Adrenal gland (tissue), 19 donors: ENCODE results near the gene C16orf82. TPM values are rescaled to one million over a fixed set of nuclear protein-coding genes. Genes with fewer than 3 reads are reported as not detected.

Experiments used
- DNase-seq, 7 donors: peaks; one replicate each; pipeline ENCODE4 v3.0.0-alpha.2; 2019 to 2020
- H3K27ac ChIP-seq, 5 donors: fragments of 200-600 bp; sonication (generic) in 4 of 5; 1 replicate in 3 of 5; 2 replicates in 2 of 5; pipeline versions ENCODE4 v1.5.1 to v1.8.0; 2016 to 2020; ENCODE audit warnings: mild to moderate bottlenecking in 1 of 5
- H3K27me3 ChIP-seq: fragments of 200-600 bp; 2 replicates; pipeline ENCODE4 v1.8.0; 2021
- H3K36me3 ChIP-seq, 2 donors: fragments of 200-600 bp; replicated peaks in 1 of 2; 1 replicate in 1 of 2; 2 replicates in 1 of 2; pipeline versions ENCODE4 v1.5.1 to v1.8.0; 2018 to 2022
- H3K4me1 ChIP-seq, 2 donors: fragments of 200-600 bp; replicated peaks in 1 of 2; 1 replicate in 1 of 2; 2 replicates in 1 of 2; pipeline versions ENCODE4 v1.5.1 to v1.8.0; 2018 to 2021
- H3K4me3 ChIP-seq, 4 donors: fragments of 200-600 bp; sonication (generic) in 3 of 4; one replicate each; pipeline ENCODE4 v1.5.1; 2016 to 2018
- H3K9me3 ChIP-seq, 3 donors: fragments of 200-600 bp; sonication (generic) in 1 of 3; replicated peaks in 1 of 3; 1 replicate in 2 of 3; 2 replicates in 1 of 3; pipeline versions ENCODE4 v1.5.1 to v1.8.0; 2016 to 2021
- CTCF ChIP-seq, 6 experiments: fragments of 450-650 bp in 4 of 6; fragments of 200-600 bp in 2 of 6; sonication (generic) in 1 of 6; IDR thresholded peaks; 1 replicate in 5 of 6; 2 replicates in 1 of 6; pipeline versions ENCODE4 v1.5.1 to v1.8.0; 2016 to 2021; ENCODE audit warnings: antibody characterized with exemption in 6 of 6, mild to moderate bottlenecking in 2 of 6, moderate library complexity in 1 of 6
- POLR2A ChIP-seq, 2 donors: fragments of 450-650 bp; IDR thresholded peaks; one replicate each; pipeline ENCODE4 v1.6.1; 2017; ENCODE audit warnings: antibody characterized with exemption in 2 of 2, mild to moderate bottlenecking in 2 of 2, moderate library complexity in 1 of 2
- WGBS, 4 donors: extraction: QIAGEN DNeasy Blood & Tissue Kit in 2 of 4; methylation state at CpG; one replicate each; pipeline versions ENCODE4 v1.1.5 to v1.1.7; 2013 to 2017; 5-methylcytosine and 5-hydroxymethylcytosine counted together
- intact Hi-C, 2 donors: fragments of 100-400 bp; cut with DNase I; formaldehyde crosslinking; loops; one replicate each; pipeline versions ENCODE4 v1.14.1 to v1.15.0; 2022 to 2023
- long read RNA-seq, 10 donors: library from polyadenylated mRNA in 3 of 10; unstranded in 2 of 10; stranded (forward) in 1 of 10; transcript quantifications; one replicate each; pipeline ENCODE4 v2.0.0 and lab custom pipeline, GENCODE V29; 2021 to 2026
- polyA plus RNA-seq, 3 donors: library from polyadenylated mRNA; stranded (reverse); fragments of 200-250 nt in 2 of 3; fragments of 350-450 nt in 1 of 3; fragmentation: Illumina TruSeq in 1 of 3; extraction: RNeasy Lipid Tissue Mini Kit (QIAGEN cat#74804) in 1 of 3; gene quantifications; one replicate each; pipeline ENCODE4 v1.2.3, GENCODE V29; 2013 to 2014
- total RNA-seq, 9 donors: library from RNA; depleted of rRNA in 4 of 9; stranded (reverse); fragments of >200 nt in 4 of 9; fragments of 120-200 nt in 1 of 9; fragmentation: NEBNext Ultra II Directional in 1 of 9; extraction: Animal tissue kit (Norgen Biotek cat#: 25700) in 1 of 9; gene quantifications; one replicate each; pipeline versions ENCODE4 v1.1.0 to v1.2.4, GENCODE V29; 2013 to 2023
- donor health status: healthy with polysubstance abuse.
- donor health status: Bipolar disorder and iron deficiency.
- donor health status: DM: yes; HTN: yes; CAD: no.
- donor health status: DM: no; HTN: no; CAD: no.
- donor health status: DM: no; HTN: no; CAD: no.
- donor health status: DM: yes; HTN: yes; CAD: no.

Gene C16orf82
- total RNA-seq (not detected), polyA plus RNA-seq (not detected)
- long read RNA-seq, donor 1: 0 reads
- long read RNA-seq, donor 2: 0 reads
- long read RNA-seq, donor 3: 0 reads
- long read RNA-seq, donor 4: 0 reads
- long read RNA-seq, donor 5: 0 reads
- long read RNA-seq, donor 6: 0 reads
- long read RNA-seq, donor 7: 0 reads
- long read RNA-seq, donor 8: 0 reads
- long read RNA-seq, donor 9: 0 reads
- long read RNA-seq, donor 10: 0 reads

GRCh38 chr16:27066668-27067537 lies at the start of gene C16orf82:
C16orf82 (plus strand) TSS chr16:27066927.
- 35 to 41% (median 37%) methylated on average over 15 to 22 of the region's 22 CpGs for WGBS, 4 donors
- no peak within 1 kb of the TSS for H3K4me3 ChIP-seq
- peaks cover 5% of the 10 kb centered on the region for H3K27me3 ChIP-seq
- no peaks in the 10 kb centered on the region for H3K4me1 ChIP-seq
- no peaks in the 10 kb centered on the region for H3K36me3 ChIP-seq
- intact Hi-C loops: no loop called here
- no peak within 1 kb of the TSS for H3K27ac ChIP-seq
- no peaks in the 10 kb centered on the region for H3K9me3 ChIP-seq
- no peak for DNase-seq
- no peak for TF ChIP-seq POLR2A (IDR thresholded peaks at IDR 0.05)
- no peak for TF ChIP-seq CTCF (IDR thresholded peaks at IDR 0.05)

GRCh38 chr16:27020031-27020430 lies 46.7 kb upstream of the C16orf82 start:
- no peak for DNase-seq
- WGBS, 4 donors: 34 to 85% (median 71%) methylated on average over 2 of the region's 2 CpGs
- no peaks in the 10 kb centered on the region for H3K36me3 ChIP-seq

GRCh38 chr16:27024010-27024409 lies 42.7 kb upstream of the C16orf82 start:
- Histone ChIP-seq H3K4me1 (no peaks in the 10 kb centered on the region), H3K27ac (no peak overlapping the region), H3K9me3 (no peaks in the 10 kb centered on the region), H3K4me3 (no peak overlapping the region), H3K36me3 (no peaks in the 10 kb centered on the region), H3K27me3 (no peaks in the 10 kb centered on the region)
- 76 to 92% (median 83%) methylated on average over 2 of the region's 2 CpGs for WGBS, 4 donors
- DNase-seq: no peak
- TF ChIP-seq CTCF (IDR thresholded peaks at IDR 0.05) (no peak), POLR2A (IDR thresholded peaks at IDR 0.05) (no peak)
- intact Hi-C loops: no loop called here

More at GRCh38 chr16:27020031-27020430, 46.7 kb upstream of the C16orf82 start:
- intact Hi-C loops: no loop called here
- Histone ChIP-seq H3K27ac (no peak overlapping the region), H3K27me3 (no peaks in the 10 kb centered on the region), H3K4me3 (no peak overlapping the region), H3K9me3 (no peaks in the 10 kb centered on the region), H3K4me1 (no peaks in the 10 kb centered on the region)
- TF ChIP-seq CTCF (IDR thresholded peaks at IDR 0.05) (no peak), POLR2A (IDR thresholded peaks at IDR 0.05) (no peak)

- Histone ChIP-seq H3K27ac (no peak overlapping the region), H3K4me1 (no peaks in the 10 kb centered on the region), H3K9me3 (no peaks in the 10 kb centered on the region), H3K4me3 (no peak overlapping the region), H3K36me3 (no peaks in the 10 kb centered on the region), H3K27me3 (no peaks in the 10 kb centered on the region)
- DNase-seq: no peak
- TF ChIP-seq POLR2A (IDR thresholded peaks at IDR 0.05): no peak
- no peak for TF ChIP-seq CTCF (IDR thresholded peaks at IDR 0.05)
- intact Hi-C loops: no loop called here
- 69 to 84% (median 77%) methylated on average over 5 to 6 of the region's 6 CpGs for WGBS, 4 donors
Measured at GRCh38 chr16:27025581-27025980, 41.1 kb upstream of the C16orf82 start.
